ENCODE data around the gene SLC45A1. TPM values are rescaled to one million over a fixed set of nuclear protein-coding genes. Genes with fewer than 3 reads are reported as not detected.

The SLC45A1 gene
- total RNA-seq, 1 donor from 2014 or later = 0.86 TPM

GRCh38 chr1:8311068-8311718, 6.7 kb upstream of the SLC45A1 start:
- intact Hi-C loops (cut with micrococcal nuclease) = no loop called here

DNA sequence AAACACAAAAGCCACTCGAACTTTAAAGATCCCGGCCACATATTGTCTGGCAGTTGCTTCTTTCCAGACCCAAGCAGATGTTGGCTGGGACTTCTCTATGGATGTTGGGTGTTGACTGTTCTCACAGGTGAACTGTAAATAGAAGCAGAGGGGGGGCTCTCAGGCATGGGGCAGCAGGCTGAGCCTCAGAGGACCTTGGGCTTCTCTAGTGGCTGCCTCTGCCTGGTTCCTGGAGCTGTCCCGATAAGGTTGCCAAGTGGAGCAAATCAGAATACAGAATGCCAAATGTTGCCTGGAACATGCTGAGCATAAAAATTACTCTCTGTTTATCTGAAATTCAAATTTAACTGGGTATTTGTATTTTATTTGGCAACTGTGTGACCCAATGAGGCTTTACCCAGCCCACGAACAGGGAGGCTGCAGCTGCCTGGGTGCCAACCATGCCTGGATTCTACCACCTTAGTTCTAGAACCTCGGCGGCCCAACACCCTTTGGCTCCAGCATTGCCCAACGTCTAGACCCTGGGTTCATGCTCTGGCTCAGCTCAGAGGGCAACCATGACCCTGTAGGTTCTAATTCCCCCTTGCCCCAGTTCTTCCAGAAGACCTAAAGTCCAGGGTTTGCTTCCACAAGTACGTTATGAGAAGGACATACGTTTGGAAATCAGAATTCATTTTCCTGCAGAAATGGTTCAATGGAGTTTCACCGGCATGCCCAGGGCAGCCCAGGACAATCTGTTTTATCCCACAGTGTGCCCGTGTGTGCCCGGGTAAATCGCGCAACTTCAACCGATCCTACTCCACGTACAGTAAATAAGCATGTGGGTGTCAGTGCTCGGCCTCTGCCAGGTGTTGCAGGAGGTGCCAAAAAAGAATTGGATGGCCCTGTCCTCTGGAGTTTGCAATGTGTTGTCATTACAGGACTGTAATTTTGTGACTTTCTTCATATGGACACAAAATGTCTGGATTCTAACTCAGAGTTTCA, 5.4 kb upstream of the SLC45A1 start:
- intact Hi-C loops (cut with micrococcal nuclease) = no loop called here

- intact Hi-C loops (cut with micrococcal nuclease) = no loop called here
Measured at GRCh38 chr1:8313231-8313630, 4.7 kb upstream of the SLC45A1 start.

DNA sequence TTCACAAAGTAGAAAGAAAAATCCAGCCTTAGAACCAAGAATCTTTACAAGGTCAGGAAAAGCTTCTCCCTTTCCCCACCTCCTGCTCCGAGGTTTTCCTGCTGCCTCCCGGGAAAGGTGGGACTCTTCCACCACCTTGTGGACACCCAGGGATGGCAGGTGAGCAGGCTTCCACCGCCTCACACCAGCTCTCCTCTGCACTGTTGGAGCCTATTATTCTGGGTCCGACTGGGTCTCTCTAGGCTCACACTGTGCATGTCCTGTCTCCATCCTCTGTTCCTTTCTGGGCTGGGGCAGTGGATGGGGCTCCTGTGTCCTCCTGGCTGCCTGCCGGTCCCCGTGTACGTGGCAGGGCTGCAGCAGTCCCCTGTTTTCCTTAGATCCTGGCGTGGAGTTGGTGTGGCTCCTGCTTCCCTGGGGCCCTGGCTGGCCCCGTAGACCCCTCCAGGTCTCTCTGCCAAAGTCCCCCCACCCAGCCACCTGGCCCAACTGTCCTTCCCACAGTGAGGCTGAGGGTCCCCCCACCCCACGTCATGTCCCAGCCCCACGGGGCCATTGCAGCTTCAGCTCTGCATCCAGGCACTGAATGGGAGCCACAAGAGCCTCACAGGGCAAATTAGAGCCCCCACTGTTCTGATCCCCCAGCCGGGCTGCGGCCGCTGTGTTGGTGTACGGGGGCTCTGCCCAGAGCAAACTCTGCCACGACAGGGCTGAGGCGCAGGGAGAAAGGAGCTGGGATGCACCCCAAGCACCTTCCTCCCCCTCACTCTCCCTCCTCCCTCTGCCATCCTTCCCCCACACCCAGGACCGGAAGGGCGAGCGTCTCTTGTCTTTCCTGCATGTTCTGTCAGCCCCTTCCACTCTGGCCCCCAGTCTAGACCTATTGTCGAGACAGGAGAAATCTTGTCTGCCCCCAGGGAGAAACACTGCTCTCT, 3.3 kb upstream of the SLC45A1 start:
- intact Hi-C loops (cut with micrococcal nuclease) = no loop called here

DNA sequence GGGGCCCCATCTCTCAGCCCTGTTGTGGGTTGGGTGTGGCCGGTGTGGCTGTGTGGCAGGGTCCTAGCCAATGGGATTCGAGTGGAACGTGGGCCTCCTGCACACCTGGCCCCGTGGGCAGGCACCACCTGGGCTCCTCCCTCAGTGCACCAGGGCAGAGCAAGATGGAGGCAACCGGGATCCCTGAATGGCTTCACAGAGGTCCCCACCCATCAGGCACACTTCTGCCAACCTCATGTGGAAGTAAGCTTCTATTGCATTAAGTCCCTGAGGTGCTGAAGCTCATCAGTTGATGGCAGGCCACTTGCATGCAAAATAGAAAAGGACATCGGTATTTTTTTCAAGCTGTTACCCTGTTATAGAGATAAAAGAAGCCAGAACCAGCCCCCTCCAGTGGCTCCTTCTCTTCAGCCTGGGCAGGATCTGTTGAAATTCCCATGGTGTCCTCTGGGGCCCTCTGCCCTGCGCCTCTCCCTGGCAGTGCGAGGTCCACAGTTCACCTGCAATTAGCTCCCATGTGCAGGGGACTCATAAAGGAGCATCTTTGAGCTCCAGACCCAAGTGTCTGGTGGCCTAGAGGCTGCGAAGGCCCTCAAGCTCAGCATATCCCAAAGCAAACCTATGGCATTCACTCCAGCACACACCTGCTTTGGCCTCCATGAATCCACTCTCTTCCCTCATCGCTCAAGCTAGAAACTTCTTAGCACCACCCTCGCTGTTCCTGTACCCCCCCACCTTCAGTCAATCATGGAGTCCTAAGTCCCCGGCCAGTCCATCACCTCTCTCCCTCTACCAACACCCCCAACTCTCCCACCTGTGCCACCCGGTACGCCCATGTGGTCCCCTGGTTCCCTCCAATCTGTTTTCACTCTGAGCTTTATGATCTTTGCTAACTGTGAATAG, 2.1 kb upstream of the SLC45A1 start:
- intact Hi-C loops (cut with micrococcal nuclease) = no loop called here

DNA sequence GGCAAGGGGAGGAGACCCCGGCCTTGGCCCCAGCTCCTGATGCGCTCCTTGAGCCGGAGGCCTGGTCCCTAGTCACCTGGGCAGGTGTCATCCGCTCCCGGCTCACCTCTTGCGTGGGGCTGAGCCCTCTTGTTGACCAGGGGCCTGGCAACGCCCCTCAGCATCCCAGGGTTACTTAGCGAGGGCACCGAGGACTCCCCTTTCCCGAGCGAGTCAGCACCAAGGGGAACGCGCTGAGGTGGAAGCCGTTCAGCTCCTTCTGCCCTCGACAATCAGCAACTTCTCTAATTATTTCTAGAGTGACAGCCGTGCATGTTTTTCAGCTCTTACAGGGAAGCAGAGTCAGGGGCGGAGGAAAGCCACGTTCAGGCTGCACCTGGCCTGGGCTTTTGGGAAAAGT, 522 bp downstream of the SLC45A1 start:
- intact Hi-C loops (cut with micrococcal nuclease) = loop anchor here (1.0 kb wide), 1 partner anchor 292 kb away; the partner anchor contains the start of gene ERRFI1

DNA sequence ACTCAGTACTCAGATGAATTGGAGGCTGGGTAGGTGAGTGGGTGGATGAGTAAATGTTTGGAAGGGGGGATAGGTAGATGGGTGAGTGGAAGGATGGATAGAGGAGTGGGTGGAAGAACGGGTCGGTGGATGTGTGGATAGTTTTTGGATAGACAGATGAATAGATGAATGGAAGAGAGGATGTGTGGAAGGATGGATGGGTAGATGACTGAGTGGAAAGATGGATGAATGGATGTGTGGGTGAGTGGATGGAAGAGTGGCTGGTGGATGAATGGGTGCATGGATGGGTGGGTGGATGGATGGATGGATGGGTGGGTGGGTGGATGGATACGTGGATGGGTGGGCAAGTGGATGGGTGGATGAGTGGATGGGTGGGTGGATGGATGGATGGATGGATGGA, 3.7 kb downstream of the SLC45A1 start:
- intact Hi-C loops (cut with micrococcal nuclease) = no loop called here

GRCh38 chr1:8323706-8324105, 5.8 kb downstream of the SLC45A1 start:
- intact Hi-C loops (cut with micrococcal nuclease) = no loop called here

DNA sequence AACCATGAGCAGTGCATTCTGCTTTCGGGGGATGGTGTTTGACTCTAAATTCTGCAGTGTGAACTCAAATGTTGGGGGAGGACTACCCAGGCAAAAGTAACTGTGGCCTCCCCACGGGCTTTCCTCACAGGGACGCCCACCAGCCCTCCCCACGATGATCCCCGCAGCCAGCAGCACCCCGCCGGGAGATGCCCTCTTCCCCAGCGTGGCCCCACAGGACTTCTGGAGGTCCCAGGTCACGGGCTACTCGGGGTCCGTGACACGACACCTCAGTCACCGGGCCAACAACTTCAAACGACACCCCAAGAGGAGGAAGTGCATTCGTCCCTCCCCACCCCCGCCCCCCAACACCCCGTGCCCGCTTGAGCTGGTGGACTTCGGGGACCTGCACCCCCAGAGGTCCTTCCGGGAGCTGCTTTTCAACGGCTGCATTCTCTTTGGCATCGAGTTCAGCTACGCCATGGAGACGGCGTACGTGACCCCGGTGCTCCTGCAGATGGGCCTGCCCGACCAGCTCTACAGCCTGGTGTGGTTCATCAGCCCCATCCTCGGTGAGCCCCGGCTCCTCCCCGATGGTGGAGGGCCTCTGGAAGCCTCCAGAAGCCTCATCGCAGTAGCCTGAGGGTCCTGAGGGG, 6.4 kb downstream of the SLC45A1 start:
- intact Hi-C loops (cut with micrococcal nuclease) = no loop called here

DNA sequence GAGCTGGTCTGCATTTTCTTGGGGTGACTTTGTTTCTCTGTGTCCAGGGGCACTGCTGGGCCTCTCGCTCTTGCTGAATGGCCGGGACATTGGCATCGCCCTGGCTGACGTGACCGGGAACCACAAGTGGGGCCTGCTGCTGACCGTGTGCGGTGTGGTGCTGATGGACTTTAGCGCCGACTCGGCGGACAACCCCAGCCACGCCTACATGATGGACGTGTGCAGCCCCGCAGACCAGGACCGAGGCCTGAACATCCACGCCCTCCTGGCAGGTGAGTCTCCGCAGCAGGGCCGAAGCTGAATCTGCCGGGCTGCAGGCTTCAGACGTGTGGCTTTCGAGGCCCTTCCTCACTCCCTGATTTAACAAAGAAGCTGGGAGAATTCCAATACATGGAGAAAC, 7.9 kb downstream of the SLC45A1 start:
- intact Hi-C loops (cut with micrococcal nuclease) = no loop called here

GRCh38 chr1:8326265-8326664, 8.4 kb downstream of the SLC45A1 start:
- intact Hi-C loops (cut with micrococcal nuclease) = no loop called here

DNA sequence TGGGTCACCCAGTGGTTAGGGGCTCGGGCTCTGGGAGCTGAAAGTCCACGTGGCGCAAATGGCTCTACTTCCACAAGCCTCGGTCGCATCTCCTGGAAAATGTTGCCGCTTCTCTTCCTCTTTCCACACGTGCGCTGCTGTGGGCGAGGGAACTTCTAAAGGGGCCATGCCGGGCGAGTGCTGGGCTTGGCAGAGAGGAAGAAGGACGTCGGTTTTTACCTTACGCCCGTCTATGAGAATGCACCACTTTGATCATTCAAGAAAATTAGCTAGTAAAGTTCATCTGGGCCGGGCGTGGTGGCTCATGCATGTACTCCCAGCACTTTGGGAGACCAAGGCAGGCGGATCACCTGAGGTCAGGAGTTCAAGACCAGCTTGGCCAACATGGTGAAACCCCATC, 10.4 kb downstream of the SLC45A1 start:
- intact Hi-C loops (cut with micrococcal nuclease) = no loop called here

DNA sequence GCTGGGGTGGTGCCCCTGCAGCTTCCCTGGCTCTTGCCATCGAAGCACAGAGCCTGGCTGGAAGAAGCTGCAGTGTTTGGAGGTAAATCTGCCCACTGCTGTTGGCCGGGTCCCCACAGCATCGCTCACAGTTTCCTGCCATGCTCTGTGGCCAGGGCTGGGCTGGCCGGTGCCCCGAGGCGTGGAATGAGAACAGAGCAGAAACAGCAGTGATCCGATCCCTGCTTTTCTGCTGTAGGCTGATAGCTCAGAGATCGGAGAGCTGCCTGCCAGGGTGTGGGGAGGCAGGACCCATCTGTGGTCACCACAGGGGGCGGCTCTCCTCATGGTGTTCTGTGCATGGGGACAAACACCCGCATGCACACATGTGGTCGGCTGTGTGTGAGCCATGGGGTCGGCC, 11.5 kb downstream of the SLC45A1 start:
- intact Hi-C loops (cut with micrococcal nuclease) = no loop called here

DNA sequence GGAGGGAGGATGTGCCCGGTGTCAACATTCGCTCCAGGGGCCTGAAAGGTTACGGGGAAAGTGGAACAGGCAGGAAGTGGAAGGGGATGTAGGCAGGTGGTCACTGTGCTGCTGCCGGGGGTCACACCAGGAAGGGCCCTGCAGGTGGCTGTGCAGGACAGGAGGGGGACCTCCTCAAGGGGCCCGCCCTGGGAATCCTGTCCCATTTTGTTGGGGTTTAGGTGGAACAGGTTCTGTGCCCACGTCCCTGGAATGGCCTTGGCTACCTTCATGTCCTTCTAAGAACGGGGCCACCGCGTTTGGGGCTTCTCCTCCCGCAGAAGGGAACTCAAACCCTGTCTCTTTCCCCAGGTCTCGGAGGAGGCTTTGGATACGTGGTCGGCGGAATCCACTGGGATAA, 11.9 kb downstream of the SLC45A1 start:
- intact Hi-C loops (cut with micrococcal nuclease) = no loop called here

GRCh38 chr1:8330271-8331125, 12.6 kb downstream of the SLC45A1 start:
- intact Hi-C loops (cut with micrococcal nuclease) = no loop called here

GRCh38 chr1:8332806-8333205, 14.9 kb downstream of the SLC45A1 start:
- intact Hi-C loops (cut with micrococcal nuclease) = no loop called here

DNA sequence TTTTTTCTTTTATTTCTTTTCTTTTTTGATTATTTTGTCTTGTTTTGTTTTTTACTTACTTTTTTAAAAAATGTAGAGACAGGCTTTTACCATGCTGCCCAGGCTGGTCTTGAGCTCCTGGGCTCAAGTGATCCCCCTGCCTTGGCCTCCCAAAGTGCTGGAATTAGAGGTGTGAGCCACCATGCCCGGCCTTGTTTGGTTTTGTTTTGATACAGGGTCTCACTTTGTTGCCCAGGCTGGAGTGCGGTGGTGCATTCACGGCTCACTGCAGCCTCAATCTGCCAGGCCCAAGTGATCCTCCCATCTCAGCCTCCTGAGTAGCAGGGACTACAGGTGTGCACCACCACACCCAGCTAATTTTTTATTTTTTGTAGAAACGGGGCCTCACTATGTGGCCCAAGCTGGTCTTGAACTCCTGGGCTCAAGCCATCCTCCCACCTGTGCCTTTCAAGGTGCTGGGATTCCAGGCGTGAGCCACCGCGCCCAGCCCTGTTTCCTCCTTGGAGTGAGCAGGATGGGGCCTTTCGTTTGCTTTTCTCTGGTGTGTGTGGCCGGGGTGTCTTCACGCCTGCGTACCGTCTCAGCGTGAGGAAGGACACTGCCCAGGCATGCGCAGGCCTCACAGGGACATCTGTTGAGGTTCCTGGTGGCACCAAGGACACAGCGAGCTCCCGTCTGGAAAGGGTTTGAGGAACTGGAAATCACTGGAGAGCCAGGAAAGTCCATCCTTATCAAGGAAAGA, 15.5 kb downstream of the SLC45A1 start:
- intact Hi-C loops (cut with micrococcal nuclease) = no loop called here

DNA sequence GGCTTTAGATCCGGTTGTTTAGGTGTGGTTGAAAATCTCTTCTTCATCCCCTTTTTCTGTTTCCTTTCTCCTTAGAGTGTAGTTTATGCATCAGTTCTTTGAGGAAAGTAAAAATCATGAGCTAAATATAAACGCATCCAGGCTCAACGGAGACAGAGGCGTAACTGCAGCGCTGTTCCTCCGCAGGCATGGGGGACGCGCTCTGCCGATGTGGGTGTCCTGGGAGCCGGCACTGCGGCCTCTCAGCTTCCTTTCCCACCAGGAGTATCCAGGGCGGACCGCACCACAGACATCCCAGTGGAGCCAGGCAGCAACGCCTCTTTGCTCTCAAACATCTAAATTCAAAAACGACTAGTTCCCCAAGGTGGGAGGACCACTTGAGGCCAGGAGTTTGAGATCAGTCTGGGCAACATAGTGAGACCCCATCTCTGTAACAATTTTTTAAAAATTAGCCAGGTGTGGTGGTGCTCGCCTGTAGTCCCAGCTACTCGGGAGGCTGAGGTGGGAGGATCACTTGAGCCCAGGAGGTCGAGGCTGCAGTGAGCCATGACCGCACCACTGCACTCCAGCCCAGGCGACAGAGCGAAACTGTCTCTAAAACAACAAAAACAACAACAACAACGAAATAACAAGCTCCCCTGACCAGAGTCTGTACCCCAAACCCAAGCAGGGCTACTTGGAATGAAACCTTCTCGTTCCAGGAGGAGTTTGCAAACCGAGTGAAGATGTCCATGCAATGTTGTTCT, 16.4 kb downstream of the SLC45A1 start:
- intact Hi-C loops (cut with micrococcal nuclease) = no loop called here

Data from T-helper 2 cell treated with Interferon-gamma antibody and Interleukin-4, amounts not matched to agents 100 ng/mL and 5 ng/mL, for 36 hours (primary cell).